Stimulated activated CD4-positive, alpha-beta T cell treated with anti-CD3 and anti-CD28 coated beads, Interleukin-2, amount 100 ng/mL, for 4 hours (primary cell): ENCODE results near the gene SLC35G4.
"Not testable (repeated sequence)": the region's sequence is repeated elsewhere in the genome, so short reads cannot be mapped to it uniquely, and the experiment has no call there.

Experiments used
- DNase-seq: peaks from one replicate; pipeline ENCODE4 v3.0.0-alpha.2; 2020; ENCODE audit warnings: low read depth

SLC35G4 gene

DNA sequence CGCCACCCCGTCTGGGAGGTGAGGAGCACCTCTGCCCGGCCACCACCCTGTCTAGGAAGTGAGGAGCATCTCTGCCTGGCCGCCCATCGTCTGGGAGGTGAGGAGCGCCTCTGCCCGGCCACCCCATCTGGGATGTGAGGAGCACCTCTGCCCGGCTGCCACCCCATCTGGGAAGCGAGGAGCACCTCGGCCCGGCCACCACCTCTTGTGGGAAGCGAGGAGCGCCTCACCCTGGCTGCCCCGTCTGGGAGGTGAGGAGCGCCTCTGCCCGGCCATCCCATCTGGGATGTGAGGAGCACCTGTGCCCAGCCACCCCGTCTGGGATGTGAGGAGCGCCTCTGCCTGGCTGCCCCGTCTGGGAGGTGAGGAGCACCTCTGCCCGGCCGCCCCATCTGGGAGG, 4.6 kb downstream of the SLC35G4 start:
- DNase-seq: not testable (repeated sequence)

DNA sequence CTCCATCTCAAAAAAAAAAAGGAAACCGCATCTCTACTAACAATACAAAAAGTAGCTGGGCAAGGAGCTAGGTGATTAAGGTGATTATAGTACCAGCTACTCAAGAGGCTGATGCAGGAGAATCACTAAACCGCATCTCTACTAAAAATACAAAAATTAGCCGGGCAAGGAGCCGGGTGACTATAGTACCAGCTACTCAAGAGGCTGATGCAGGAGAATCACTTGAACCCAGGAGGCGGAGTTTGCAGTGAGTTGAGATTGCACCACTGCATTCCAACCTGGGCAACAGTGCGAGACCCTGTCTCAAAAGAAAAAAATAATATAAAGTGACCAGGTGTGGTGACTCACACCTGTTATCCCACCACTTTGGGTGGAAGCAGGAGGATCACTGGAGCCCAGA, 5.6 kb downstream of the SLC35G4 start:
- DNase-seq: not testable (repeated sequence)

DNA sequence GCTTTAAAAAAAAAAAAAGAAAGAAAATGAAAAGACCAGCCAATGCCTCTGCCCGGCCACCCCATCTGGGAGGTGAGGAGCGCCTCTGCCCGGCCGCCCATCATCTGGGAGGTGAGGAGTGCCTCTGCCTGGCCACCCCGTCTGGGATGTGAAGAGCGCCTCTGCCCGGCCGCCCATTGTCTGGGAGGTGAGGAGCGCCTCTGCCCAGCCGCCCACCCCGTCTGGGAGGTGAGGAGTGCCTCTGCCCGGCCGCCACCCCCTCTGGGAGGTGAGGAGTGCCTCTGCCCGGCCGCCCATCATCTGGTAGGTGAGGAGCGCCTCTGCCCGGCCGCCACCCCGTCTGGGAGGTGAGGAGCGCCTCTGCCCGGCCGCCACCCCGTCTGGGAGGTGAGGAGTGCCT, 37.9 kb downstream of the SLC35G4 start:
- not testable (repeated sequence) for DNase-seq

DNA sequence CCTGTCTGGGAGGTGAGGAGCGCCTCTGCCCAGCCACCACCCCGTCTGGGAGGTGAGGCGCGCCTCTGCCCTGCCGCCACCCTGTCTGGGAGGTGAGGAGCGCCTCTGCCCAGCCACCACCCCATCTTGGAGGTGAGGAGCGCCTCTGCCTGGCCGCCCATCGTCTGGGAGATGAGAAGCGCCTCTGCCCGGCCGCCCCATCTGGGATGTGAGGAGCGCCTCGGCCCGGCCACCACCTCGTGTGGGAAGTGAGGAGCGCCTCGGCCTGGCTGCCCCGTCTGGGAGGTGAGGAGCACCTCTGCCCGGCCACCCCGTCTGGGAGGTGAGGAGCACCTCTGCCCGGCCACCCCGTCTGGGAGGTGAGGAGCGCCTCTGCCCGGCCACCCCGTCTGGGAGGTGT, 38.4 kb downstream of the SLC35G4 start:
- DNase-seq: not testable (repeated sequence)

DNA sequence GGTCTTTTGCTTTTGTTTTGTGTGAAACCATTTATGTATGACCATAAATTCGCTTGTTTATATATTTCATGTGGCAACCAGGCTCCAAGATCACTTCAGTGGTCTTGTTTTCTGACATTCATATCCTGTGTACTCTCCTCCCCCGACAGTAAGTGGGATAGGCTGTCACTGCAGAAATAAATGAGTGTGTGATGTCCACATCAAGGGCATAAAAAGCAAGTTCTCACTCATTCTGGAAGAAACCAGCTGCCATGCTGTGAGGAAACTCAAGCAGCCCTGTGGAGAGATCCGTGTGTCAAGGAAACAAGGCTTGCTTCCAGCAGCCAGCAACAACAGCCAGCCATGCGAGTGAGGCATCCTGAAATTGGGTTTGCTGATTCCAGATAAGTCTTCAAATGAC, 40.4 kb downstream of the SLC35G4 start:
- no peak for DNase-seq

DNA sequence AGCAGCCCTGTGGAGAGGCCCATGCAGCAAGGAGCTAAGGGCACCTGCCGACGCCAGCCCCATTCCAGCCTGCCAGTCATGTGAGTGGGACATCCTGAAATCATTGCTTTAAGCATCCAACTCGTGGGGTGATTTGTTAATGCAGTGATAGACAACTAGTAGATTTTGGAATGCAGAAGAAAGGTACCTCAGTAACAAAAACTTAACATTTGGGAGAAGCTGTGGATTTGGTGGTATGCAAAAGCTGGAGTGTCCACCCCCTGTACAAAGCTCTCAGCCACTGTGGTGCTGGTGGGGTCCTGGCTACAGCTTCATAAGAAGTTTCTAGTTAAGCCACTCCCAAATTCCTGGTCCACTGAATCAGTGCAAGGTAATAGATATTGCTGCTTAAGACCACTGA, 42.5 kb downstream of the SLC35G4 start:
- no peak for DNase-seq

DNA sequence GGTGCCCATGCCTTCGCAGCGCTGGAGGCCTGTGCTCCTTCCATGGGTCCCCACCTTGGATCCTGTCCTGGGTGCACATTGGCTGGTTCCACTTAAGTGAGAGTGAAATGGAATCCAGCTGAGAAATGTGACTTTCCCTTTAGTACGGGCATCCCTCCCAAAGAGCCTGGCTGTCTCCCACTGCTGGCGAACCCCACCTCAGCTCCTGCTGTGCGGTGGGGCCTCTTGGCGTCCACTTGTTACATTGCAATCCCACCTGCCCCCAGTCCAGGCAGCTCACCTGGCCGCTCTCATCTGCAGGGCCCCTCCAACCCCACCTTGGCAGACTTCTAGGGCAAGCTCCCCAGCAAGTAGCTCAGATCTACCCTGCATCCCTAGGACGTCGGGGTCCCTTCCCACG, 44.1 kb downstream of the SLC35G4 start:
- no peak for DNase-seq

DNA sequence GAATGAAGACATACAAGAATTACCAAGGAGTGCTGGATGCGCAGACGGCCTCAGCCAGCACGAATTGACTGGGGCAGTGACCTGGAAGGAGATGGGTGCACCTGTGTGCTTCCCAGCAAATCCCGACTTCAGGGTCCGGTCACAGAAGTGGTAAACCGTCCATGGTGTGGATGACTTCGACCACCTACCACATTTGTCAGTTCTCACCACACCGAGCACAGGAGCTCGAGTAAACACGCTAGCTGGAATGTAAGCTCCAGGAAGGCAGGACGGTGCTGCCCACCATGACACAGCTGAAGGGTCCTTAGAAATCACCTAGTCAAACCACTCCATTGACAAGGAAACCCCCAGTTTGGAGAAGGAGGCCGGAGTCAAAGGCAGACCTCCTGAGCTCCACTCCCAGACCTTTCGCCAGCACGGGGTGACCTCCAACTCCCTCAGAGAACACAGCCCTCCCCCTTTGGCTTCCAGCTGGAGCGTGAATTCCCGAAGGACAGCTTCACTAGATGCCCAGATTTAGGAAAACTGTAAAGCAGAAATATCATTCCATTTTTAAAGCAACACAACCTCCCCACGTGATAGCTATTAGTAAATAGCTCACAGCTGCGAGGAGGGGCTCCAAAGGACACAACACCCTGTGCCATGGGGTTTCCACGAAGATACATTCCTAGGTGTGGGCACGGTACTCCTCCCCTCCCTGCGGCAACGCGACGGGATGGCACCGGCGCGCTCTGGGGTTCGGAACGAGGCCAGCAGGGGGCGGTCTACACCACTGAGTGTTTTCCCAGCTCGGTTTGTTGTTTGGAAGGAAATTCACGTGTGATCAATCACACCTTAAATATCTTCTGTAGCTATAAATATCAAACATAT, 45.6 kb downstream of the SLC35G4 start:
- DNase-seq: no peak

DNA sequence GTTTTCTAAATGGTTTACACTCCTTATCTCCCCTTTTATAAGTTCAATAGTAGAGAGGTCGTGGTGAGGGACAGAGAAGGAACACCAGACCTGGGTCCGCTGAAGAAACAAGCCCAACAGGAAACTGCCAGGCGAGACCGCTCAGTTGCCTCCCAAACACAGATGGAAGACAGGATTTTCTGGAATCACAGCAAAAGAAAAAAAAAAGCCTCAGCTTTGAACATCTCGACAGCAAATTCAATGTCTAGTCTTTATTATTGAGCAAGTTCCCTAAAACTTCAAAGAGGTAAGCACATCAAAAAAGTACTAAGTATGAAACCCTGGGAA, 46.2 kb downstream of the SLC35G4 start:
- no peak for DNase-seq

DNA sequence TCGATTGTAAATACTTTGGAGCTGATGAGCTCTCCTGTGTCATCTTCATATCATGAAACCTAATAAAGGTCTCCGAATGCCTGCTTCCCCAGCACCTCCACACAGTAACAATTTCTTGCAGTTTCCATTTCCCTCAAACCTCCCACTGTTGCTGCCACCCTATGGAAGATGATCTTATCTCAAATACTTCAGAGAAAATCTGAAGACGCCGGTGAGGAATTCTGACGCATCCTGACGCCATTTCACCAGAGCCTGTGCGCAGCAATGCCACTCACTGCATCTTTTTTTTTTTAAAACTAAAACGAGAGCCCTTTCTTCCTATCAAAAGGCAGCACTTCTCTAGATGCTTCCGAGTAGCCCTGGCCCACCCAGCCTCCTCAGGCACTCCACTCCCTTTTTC, 47.8 kb downstream of the SLC35G4 start:
- DNase-seq: no peak

DNA sequence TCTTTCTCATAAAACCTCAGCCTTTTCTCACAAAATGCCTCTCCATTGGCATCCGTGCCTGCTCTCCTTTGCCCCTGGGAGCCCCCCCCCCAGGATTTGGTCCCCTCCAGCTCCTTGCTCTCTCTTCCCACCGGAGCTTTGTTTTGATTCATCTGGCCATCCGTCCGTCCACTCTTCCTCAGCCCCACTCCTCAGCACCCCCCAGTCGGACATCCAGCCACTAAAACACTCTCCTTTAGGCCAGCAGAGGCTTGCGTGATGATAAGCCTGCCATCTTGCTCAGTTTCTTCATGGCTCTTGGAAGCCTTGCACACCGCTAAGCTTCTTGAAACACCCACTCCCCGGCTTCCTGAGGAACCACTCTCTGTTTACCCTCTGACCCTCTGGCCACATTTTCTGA, 48.2 kb downstream of the SLC35G4 start:
- no peak for DNase-seq

DNA sequence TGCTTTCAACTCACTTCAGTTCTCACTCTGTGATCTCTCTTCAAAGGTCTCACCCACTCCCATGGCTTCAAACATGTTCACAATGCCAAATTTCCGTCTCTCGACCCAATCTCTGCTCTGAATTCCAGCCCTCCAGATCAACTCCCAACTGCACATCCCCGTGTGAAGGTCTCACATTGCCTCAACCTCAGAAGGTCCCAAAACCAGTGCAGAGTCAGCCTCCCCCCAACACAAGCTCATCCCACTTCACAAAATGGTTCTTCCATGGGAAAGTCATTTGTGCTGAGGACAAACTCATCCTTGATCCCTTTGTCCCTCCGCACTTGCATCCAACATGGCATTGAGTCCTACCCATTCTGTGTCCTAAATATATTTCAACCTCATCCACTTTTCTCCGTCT, 48.6 kb downstream of the SLC35G4 start:
- DNase-seq: no peak

DNA sequence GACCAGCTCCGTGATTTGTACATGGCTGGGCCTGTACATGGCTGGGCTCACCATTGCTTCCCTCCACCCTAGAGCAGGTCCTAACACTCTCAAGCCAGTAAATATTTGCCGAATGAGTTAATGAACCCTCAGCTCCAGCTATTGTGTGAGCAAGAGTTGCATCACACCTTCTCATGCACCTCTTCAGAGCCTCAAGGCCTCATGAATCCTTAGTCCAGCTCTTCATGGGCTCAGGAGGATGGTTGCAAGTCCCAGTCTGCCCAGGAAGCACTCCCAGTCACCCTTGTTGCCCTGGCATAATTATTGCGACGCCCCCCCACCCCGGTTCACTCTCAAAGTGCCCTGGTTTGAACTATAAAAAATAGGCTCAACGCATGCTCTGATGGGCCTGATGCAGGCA, 49.6 kb downstream of the SLC35G4 start:
- no peak for DNase-seq
